ENCODE measurements around the gene SLC5A11.

Gene SLC5A11

DNA sequence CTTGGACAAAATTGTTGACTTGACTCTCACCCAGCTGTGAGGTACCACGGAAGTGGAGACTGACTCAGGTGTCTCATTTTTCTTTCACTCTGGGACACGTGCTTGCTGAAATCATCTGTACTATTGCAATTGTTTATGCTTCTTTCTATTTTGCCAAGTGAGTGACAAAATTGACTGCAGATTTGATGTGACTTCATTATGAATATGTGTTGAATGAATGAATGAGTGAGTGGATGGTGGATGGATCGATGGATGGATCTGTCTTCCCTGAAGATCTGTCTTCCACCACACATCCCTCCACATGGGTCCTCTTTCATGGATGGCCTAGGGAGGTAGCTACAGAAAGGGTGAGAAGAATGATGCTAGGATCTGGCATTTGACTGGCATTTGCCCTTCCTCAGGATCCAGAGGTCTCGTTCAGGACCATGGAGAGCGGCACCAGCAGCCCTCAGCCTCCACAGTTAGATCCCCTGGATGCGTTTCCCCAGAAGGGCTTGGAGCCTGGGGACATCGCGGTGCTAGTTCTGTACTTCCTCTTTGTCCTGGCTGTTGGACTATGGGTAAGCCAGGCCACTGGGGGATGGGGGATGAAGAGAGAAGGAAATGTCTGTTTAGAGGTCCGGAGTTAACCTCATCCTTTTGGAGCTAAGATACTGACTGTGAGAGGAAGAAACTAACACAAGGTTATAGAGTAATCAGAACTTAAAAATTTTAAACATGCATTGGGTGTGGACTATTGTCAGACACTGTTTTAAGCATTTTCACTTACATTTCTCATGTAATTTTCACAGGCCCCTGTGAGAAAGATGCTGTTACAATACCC is 12.7 kb downstream of the SLC5A11 start:
- Histone ChIP-seq H3K27me3 (ENCODE audit: insufficient read depth, low read length) (peaks cover 4% of the 10 kb centered on the region), H3K4me3 (ENCODE audit: low read depth, low read length) (no peak overlapping the region), H3K4me1 (ENCODE audit: control insufficient read depth, insufficient read depth, low read length, unreplicated experiment) (peaks cover 8% of the 10 kb centered on the region), H3K79me2 (ENCODE audit: control insufficient read depth, insufficient read depth, low read length, unreplicated experiment) (no peaks in the 10 kb centered on the region), H2AFZ (ENCODE audit: low read length, unreplicated experiment) (no peak overlapping the region), H3K36me3 (ENCODE audit: insufficient read depth, low read length) (no peaks in the 10 kb centered on the region), H3K27ac (ENCODE audit: low read depth, low read length) (no peak overlapping the region)

GRCh38 chr16:24861461-24861860 is 15.7 kb downstream of the SLC5A11 start:
- H3K27ac ChIP-seq (ENCODE audit: low read depth, low read length) = no peak overlapping the region
- no peak overlapping the region for H2AFZ ChIP-seq (ENCODE audit: low read length, unreplicated experiment)
- H3K4me3 ChIP-seq (ENCODE audit: low read depth, low read length) = no peak overlapping the region
- peaks cover 21% of the 10 kb centered on the region for H3K27me3 ChIP-seq (ENCODE audit: insufficient read depth, low read length)
- no peaks in the 10 kb centered on the region for H3K4me1 ChIP-seq (ENCODE audit: control insufficient read depth, insufficient read depth, low read length, unreplicated experiment)
- H3K79me2 ChIP-seq (ENCODE audit: control insufficient read depth, insufficient read depth, low read length, unreplicated experiment) = no peaks in the 10 kb centered on the region
- H3K36me3 ChIP-seq (ENCODE audit: insufficient read depth, low read length) = no peaks in the 10 kb centered on the region

DNA sequence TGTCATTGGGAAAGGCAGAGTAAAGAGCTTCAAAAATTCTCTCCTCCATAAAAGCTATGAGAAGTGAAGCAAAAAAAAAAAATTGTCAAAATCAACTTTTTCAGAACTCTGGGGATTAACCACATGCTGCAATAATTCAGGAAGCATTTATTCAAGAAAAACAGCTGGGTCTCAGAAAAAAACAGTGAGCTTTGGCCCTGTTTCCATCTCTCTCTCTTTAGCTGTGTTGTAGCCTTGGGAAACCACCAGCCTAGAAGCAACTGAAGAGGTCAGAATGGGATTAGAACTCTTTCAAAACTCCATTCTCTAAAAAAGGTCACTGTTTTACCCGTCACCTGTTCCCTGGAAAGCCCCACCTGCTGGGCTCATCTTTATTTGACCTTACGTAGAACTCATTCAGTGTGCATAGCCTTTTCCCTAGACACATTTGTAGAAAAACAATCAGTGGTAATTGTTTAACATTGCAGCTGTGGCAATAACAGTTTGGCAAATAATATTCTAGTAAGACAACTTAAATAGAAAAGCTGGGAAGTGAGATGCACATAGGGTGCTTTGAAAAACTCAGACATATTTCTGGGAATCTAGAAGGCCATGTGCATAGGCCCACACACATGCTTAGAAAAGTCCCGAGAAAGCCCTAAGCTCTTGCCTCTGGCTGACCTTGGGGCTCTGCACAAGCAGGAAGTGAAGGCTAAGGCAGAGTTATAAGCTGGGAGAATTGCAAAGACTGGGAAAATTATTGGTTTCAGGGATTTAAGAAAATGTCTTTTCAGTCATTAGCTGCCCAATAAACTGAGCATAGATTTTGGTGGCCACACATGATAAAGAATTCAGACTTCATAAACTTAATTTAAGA is 18.0 kb downstream of the SLC5A11 start:
- no peak overlapping the region for H2AFZ ChIP-seq (ENCODE audit: low read length, unreplicated experiment)
- H3K4me3 ChIP-seq (ENCODE audit: low read depth, low read length) = no peak overlapping the region

GRCh38 chr16:24869033-24869432 is 23.3 kb downstream of the SLC5A11 start:
- H3K36me3 ChIP-seq (ENCODE audit: insufficient read depth, low read length) = no peaks in the 10 kb centered on the region
- H3K27me3 ChIP-seq (ENCODE audit: insufficient read depth, low read length) = peaks cover 35% of the 10 kb centered on the region
- no peaks in the 10 kb centered on the region for H3K79me2 ChIP-seq (ENCODE audit: control insufficient read depth, insufficient read depth, low read length, unreplicated experiment)
- no peaks in the 10 kb centered on the region for H3K4me1 ChIP-seq (ENCODE audit: control insufficient read depth, insufficient read depth, low read length, unreplicated experiment)
- H2AFZ ChIP-seq (ENCODE audit: low read length, unreplicated experiment) = no peak overlapping the region
- H3K4me3 ChIP-seq (ENCODE audit: low read depth, low read length) = no peak overlapping the region
- H3K27ac ChIP-seq (ENCODE audit: low read depth, low read length) = no peak overlapping the region

More for the DNA sequence above, 18.0 kb downstream of the SLC5A11 start:
- Histone ChIP-seq H3K79me2 (ENCODE audit: control insufficient read depth, insufficient read depth, low read length, unreplicated experiment) (no peaks in the 10 kb centered on the region), H3K4me1 (ENCODE audit: control insufficient read depth, insufficient read depth, low read length, unreplicated experiment) (no peaks in the 10 kb centered on the region), H3K36me3 (ENCODE audit: insufficient read depth, low read length) (no peaks in the 10 kb centered on the region), H3K27ac (ENCODE audit: low read depth, low read length) (no peak overlapping the region), H3K27me3 (ENCODE audit: insufficient read depth, low read length) (peaks cover 35% of the 10 kb centered on the region)

GRCh38 chr16:24871891-24872290 is 26.1 kb downstream of the SLC5A11 start:
- no peak overlapping the region for H2AFZ ChIP-seq (ENCODE audit: low read length, unreplicated experiment)
- H3K4me1 ChIP-seq (ENCODE audit: control insufficient read depth, insufficient read depth, low read length, unreplicated experiment) = no peaks in the 10 kb centered on the region
- no peak overlapping the region for H3K27ac ChIP-seq (ENCODE audit: low read depth, low read length)
- H3K27me3 ChIP-seq (ENCODE audit: insufficient read depth, low read length) = peaks cover 35% of the 10 kb centered on the region
- H3K36me3 ChIP-seq (ENCODE audit: insufficient read depth, low read length) = no peaks in the 10 kb centered on the region
- H3K79me2 ChIP-seq (ENCODE audit: control insufficient read depth, insufficient read depth, low read length, unreplicated experiment) = no peaks in the 10 kb centered on the region
- H3K4me3 ChIP-seq (ENCODE audit: low read depth, low read length) = no peak overlapping the region

DNA sequence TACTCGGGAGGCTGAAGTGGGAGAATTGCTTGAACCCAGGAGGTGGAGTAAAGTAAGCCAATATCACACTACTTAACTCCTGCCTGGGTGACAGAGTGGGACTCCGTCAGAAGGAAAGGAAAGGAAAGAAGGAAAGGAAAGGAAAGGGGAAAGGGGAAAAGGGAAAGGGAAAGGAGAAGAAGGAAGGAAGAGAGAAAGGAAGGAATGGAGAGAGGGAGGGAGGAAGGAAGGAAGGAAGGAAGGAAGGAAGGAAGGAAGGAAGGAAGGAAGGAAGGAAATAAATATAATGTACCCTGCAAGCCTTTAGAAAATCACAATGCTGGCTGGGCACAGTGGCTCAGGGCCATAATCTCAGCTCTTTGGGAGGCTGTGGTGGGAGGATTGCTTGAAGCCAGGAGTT is 27.3 kb downstream of the SLC5A11 start:
- no peaks in the 10 kb centered on the region for H3K79me2 ChIP-seq (ENCODE audit: control insufficient read depth, insufficient read depth, low read length, unreplicated experiment)
- H3K4me1 ChIP-seq (ENCODE audit: control insufficient read depth, insufficient read depth, low read length, unreplicated experiment) = no peaks in the 10 kb centered on the region
- no peaks in the 10 kb centered on the region for H3K36me3 ChIP-seq (ENCODE audit: insufficient read depth, low read length)
- H3K27me3 ChIP-seq (ENCODE audit: insufficient read depth, low read length) = peaks cover 26% of the 10 kb centered on the region
- no peak overlapping the region for H2AFZ ChIP-seq (ENCODE audit: low read length, unreplicated experiment)
- no peak overlapping the region for H3K4me3 ChIP-seq (ENCODE audit: low read depth, low read length)
- H3K27ac ChIP-seq (ENCODE audit: low read depth, low read length) = no peak overlapping the region

GRCh38 chr16:24875466-24875865 is 29.7 kb downstream of the SLC5A11 start:
- peaks cover 26% of the 10 kb centered on the region for H3K27me3 ChIP-seq (ENCODE audit: insufficient read depth, low read length)
- H3K79me2 ChIP-seq (ENCODE audit: control insufficient read depth, insufficient read depth, low read length, unreplicated experiment) = no peaks in the 10 kb centered on the region
- no peak overlapping the region for H2AFZ ChIP-seq (ENCODE audit: low read length, unreplicated experiment)
- H3K27ac ChIP-seq (ENCODE audit: low read depth, low read length) = no peak overlapping the region
- H3K4me1 ChIP-seq (ENCODE audit: control insufficient read depth, insufficient read depth, low read length, unreplicated experiment) = no peaks in the 10 kb centered on the region
- H3K36me3 ChIP-seq (ENCODE audit: insufficient read depth, low read length) = no peaks in the 10 kb centered on the region
- no peak overlapping the region for H3K4me3 ChIP-seq (ENCODE audit: low read depth, low read length)

- Histone ChIP-seq H3K27ac (ENCODE audit: low read depth, low read length) (no peak overlapping the region), H3K4me3 (ENCODE audit: low read depth, low read length) (no peak overlapping the region), H3K4me1 (ENCODE audit: control insufficient read depth, insufficient read depth, low read length, unreplicated experiment) (no peaks in the 10 kb centered on the region), H3K27me3 (ENCODE audit: insufficient read depth, low read length) (peaks cover 26% of the 10 kb centered on the region), H3K79me2 (ENCODE audit: control insufficient read depth, insufficient read depth, low read length, unreplicated experiment) (no peaks in the 10 kb centered on the region), H2AFZ (ENCODE audit: low read length, unreplicated experiment) (no peak overlapping the region), H3K36me3 (ENCODE audit: insufficient read depth, low read length) (no peaks in the 10 kb centered on the region)
These were observed 30.5 kb downstream of the SLC5A11 start for GRCh38 chr16:24876231-24876630.

- Histone ChIP-seq H3K4me1 (ENCODE audit: control insufficient read depth, insufficient read depth, low read length, unreplicated experiment) (no peaks in the 10 kb centered on the region), H3K4me3 (ENCODE audit: low read depth, low read length) (no peak overlapping the region), H3K27ac (ENCODE audit: low read depth, low read length) (no peak overlapping the region), H3K79me2 (ENCODE audit: control insufficient read depth, insufficient read depth, low read length, unreplicated experiment) (no peaks in the 10 kb centered on the region), H3K27me3 (ENCODE audit: insufficient read depth, low read length) (peaks cover 13% of the 10 kb centered on the region; the same call in 1 of the 2 replicates), H2AFZ (ENCODE audit: low read length, unreplicated experiment) (no peak overlapping the region), H3K36me3 (ENCODE audit: insufficient read depth, low read length) (no peaks in the 10 kb centered on the region)
These were observed 33.9 kb downstream of the SLC5A11 start for GRCh38 chr16:24879684-24880083.

- no peaks in the 10 kb centered on the region for H3K4me1 ChIP-seq (ENCODE audit: control insufficient read depth, insufficient read depth, low read length, unreplicated experiment)
- no peak overlapping the region for H2AFZ ChIP-seq (ENCODE audit: low read length, unreplicated experiment)
- no peaks in the 10 kb centered on the region for H3K36me3 ChIP-seq (ENCODE audit: insufficient read depth, low read length)
- H3K27ac ChIP-seq (ENCODE audit: low read depth, low read length) = no peak overlapping the region
- H3K79me2 ChIP-seq (ENCODE audit: control insufficient read depth, insufficient read depth, low read length, unreplicated experiment) = no peaks in the 10 kb centered on the region
- H3K4me3 ChIP-seq (ENCODE audit: low read depth, low read length) = no peak overlapping the region
- peaks cover 7% of the 10 kb centered on the region for H3K27me3 ChIP-seq (ENCODE audit: insufficient read depth, low read length)
These were observed 38.0 kb downstream of the SLC5A11 start for GRCh38 chr16:24883714-24884151.
